Gastroesophageal sphincter (tissue), 4 donors: ENCODE results near the gene NET1. TPM values are rescaled to one million over a fixed set of nuclear protein-coding genes. Genes with fewer than 3 reads are reported as not detected.

Experiments used
- ATAC-seq: fragments of 150-250 bp; one replicate; pipeline ENCODE4 v1.9.1; 2016; ENCODE audit warnings: mild to moderate bottlenecking, moderate library complexity
- H3K27ac ChIP-seq, 4 donors: fragments of 200-600 bp; sonication (generic) in 3 of 4; 1 replicate in 3 of 4; 2 replicates in 1 of 4; pipeline ENCODE4 v1.5.1; 2016 to 2019
- H3K27me3 ChIP-seq: fragments of 200-600 bp; sonication (generic); one replicate; pipeline ENCODE4 v1.5.1; 2019
- H3K36me3 ChIP-seq, 2 donors: fragments of 200-600 bp; sonication (generic); one replicate each; pipeline ENCODE4 v1.5.1; 2019; ENCODE audit warnings: control low read depth in 1 of 2
- H3K4me1 ChIP-seq, 3 donors: fragments of 200-600 bp; sonication (generic); 1 replicate in 2 of 3; 2 replicates in 1 of 3; pipeline ENCODE4 v1.5.1; 2016 to 2019; ENCODE audit warnings: control low read depth in 2 of 3
- H3K4me3 ChIP-seq, 2 donors: fragments of 200-600 bp; sonication (generic); one replicate each; pipeline ENCODE4 v1.5.1; 2019; ENCODE audit warnings: mild to moderate bottlenecking in 1 of 2, moderate library complexity in 1 of 2
- H3K9me3 ChIP-seq, 3 donors: fragments of 200-600 bp; sonication (generic); one replicate each; pipeline ENCODE4 v1.5.1; 2017 to 2019; ENCODE audit warnings: control low read depth in 2 of 3
- CTCF ChIP-seq, 4 experiments: fragments of 200-600 bp in 2 of 4; fragments of 450-650 bp in 2 of 4; sonication (generic) in 1 of 4; IDR thresholded peaks; one replicate each; pipeline ENCODE4 v1.5.1; 2017 to 2019; ENCODE audit warnings: antibody characterized with exemption in 4 of 4, mild to moderate bottlenecking in 2 of 4, moderate library complexity in 2 of 4
- EP300 ChIP-seq: sonication (generic); formaldehyde crosslinking; IDR thresholded peaks from one replicate; pipeline ENCODE4 v1.6.1; 2017; ENCODE audit warnings: antibody characterized with exemption, mild to moderate bottlenecking
- POLR2A ChIP-seq, 2 donors: fragments of 450-650 bp; IDR thresholded peaks; one replicate each; pipeline ENCODE4 v1.6.1; 2017; ENCODE audit warnings: antibody characterized with exemption in 2 of 2, mild to moderate bottlenecking in 2 of 2, moderate library complexity in 1 of 2
- POLR2AphosphoS5 ChIP-seq: sonication (generic); formaldehyde crosslinking; IDR thresholded peaks from one replicate; pipeline ENCODE4 v1.6.1; 2017; ENCODE audit warnings: antibody characterized with exemption
- WGBS, 2 donors: methylation state at CpG; one replicate each; pipeline ENCODE4 v1.1.5; 2018; ENCODE audit warnings: low coverage in 1 of 2; 5-methylcytosine and 5-hydroxymethylcytosine counted together
- total RNA-seq, 4 donors: library from RNA; depleted of rRNA; stranded (reverse); fragments of >200 nt; gene quantifications; one replicate each; pipeline ENCODE4 v1.1.0, GENCODE V29; 2016

Gene NET1
- total RNA-seq, 4 donors from 2014 or later: 288 to 401 (median 343) TPM

GRCh38 chr10:5502571-5503476 is 90.5 kb downstream of the NET1 start:
- H3K27me3 ChIP-seq: no peaks in the 10 kb centered on the region

DNA sequence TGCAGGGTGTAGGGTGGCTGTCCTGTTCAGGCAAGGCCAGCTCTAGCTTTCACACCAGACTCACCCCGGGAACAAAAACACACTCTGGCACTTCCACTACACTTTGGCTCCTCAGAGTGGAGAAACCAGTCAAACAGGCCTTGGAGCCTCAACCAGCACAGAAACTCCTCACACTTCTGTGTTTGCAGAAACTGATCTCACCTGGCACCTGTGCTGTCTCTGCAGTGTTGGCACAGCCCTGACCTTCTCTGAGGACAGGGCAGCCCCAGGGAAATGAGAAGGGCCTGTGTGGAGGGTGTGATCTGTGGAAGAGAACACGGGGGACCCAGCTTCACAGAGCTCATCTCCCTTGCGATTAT is 91.1 kb downstream of the NET1 start:
- H3K27ac ChIP-seq: no peak overlapping the region
- H3K27me3 ChIP-seq: no peaks in the 10 kb centered on the region
- H3K4me1 ChIP-seq: peaks cover 0 to 34% (median 0%) of the 10 kb centered on the region in 3 donors
- WGBS, 2 donors: 67 to 80% methylated on average over 1 of the region's 3 CpGs
- no peak overlapping the region for H3K4me3 ChIP-seq
- TF ChIP-seq POLR2AphosphoS5 (no peak), EP300 (no peak), CTCF (IDR thresholded peaks at IDR 0.05) (no peak), POLR2A (IDR thresholded peaks at IDR 0.05) (no peak)
- no peak for ATAC-seq
- H3K36me3 ChIP-seq: no peaks in the 10 kb centered on the region
- H3K9me3 ChIP-seq: no peaks in the 10 kb centered on the region

More at GRCh38 chr10:5502571-5503476, 90.5 kb downstream of the NET1 start:
- Histone ChIP-seq H3K27ac (no peak overlapping the region), H3K4me1 (peaks cover 0 to 28% (median 0%) of the 10 kb centered on the region in 3 donors), H3K4me3 (no peak overlapping the region), H3K9me3 (no peaks in the 10 kb centered on the region), H3K36me3 (no peaks in the 10 kb centered on the region)
- ATAC-seq: no peak
- TF ChIP-seq CTCF (IDR thresholded peaks at IDR 0.05) (no peak), POLR2AphosphoS5 (no peak)
- WGBS, 2 donors: 80 to 83% methylated on average over 1 to 10 of the region's 14 CpGs

DNA sequence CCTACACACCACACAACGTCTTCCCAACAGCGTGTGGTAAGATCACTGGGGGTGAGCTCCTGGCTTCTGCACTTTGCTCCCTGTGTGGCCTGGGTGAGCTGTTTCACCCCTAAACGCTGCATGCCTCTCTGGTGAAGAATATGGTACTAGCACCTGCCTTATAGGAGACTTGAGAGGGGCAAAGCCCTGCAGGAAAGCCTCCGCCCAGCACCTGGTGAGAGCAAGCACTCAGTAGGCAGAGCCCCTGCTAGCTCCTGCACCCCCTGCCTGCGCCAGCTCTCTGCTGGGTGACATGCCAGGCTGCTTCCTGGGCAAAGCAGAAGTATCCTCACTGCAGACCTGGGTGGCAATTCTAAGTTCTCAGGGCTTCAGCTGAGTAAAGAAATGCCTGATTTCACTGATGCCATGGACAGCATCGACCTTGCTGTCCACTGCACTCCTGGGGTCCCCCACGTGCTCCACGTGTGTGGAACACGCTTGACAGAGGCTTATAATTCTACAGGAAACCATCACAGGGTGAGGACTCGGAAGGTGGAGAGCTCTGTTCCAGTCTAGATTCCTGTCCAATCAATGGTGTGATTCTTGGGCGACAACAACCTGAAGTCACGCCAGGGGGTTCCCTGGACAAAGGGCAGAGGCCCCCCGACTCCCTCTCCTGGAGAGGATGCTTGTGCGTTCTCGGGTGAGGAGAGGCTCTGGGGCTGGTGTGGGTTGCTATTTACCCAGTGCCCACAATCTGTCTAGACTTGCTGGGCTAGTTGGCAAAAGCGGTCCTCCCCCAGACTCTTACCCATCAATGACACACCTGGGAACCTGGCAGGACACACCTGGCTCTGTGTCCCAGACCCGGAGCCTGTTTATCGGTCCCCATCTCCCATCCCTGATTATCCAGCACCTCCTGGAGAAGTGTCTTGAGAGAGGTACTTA is 92.1 kb downstream of the NET1 start:
- Histone ChIP-seq H3K27ac (no peak overlapping the region), H3K9me3 (no peaks in the 10 kb centered on the region), H3K4me3 (no peak overlapping the region), H3K4me1 (peaks cover 0 to 35% (median 0%) of the 10 kb centered on the region in 3 donors), H3K36me3 (no peaks in the 10 kb centered on the region), H3K27me3 (no peaks in the 10 kb centered on the region)
- no peak for TF ChIP-seq CTCF (IDR thresholded peaks at IDR 0.05)
- TF ChIP-seq POLR2A (IDR thresholded peaks at IDR 0.05): no peak
- no peak for TF ChIP-seq EP300
- no peak for TF ChIP-seq POLR2AphosphoS5
- no peak for ATAC-seq
- 64 to 83% methylated on average over 5 to 7 of the region's 18 CpGs for WGBS, 2 donors

DNA sequence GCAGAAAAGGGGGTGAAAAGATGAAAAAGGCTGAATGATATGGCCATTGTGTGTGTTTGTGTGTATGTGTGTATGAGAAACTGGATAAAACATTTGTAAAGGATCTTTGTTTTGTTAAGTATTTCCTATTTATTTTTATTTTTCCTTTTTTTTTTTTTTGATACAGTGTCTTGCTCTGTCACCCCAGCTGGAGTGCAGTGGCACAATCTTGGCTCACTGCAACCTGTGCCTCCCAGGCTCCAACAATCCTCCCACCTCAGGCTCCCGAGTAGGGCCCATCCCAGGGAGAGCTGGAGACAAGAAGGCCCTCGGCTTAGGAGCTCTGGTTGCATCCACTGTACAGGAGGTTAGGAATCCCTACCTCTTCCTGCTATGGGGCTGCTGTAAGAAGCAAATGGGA is 93.9 kb downstream of the NET1 start:
- H3K27me3 ChIP-seq: no peaks in the 10 kb centered on the region
- no peaks in the 10 kb centered on the region for H3K36me3 ChIP-seq
- H3K4me3 ChIP-seq: no peak overlapping the region
- peak overlapping the region in 2 of 4 donors; percentile 68 to 73 for H3K27ac ChIP-seq
- H3K4me1 ChIP-seq: peaks cover 0 to 35% (median 0%) of the 10 kb centered on the region in 3 donors
- TF ChIP-seq CTCF (IDR thresholded peaks at IDR 0.05) (no peak), POLR2AphosphoS5 (no peak), POLR2A (IDR thresholded peaks at IDR 0.05) (no peak), EP300 (no peak)
- no peak for ATAC-seq
- no peaks in the 10 kb centered on the region for H3K9me3 ChIP-seq
- WGBS, 2 donors: no CpG with 5 or more reads among the region's 2 CpGs
